NK-92 (cell line): ENCODE measurements around the gene ITGB5.

ENCODE experiments used
- DNase-seq: peaks from one replicate; lab custom pipeline; 2025; ENCODE audit not compliant: unreplicated experiment; lab: John Stamatoyannopoulos, UW

The ITGB5 gene

GRCh38 chr3:124867511-124867910 lies 19.7 kb downstream of the ITGB5 start:
- no peak for DNase-seq

GRCh38 chr3:124862006-124862405 lies 25.2 kb downstream of the ITGB5 start:
- no peak for DNase-seq

- DNase-seq = no peak
Measured at GRCh38 chr3:124861041-124861440, 26.1 kb downstream of the ITGB5 start.

GRCh38 chr3:124860599-124860998 lies 26.6 kb downstream of the ITGB5 start:
- no peak for DNase-seq

GRCh38 chr3:124859025-124859424 lies 28.1 kb downstream of the ITGB5 start:
- no peak for DNase-seq

- DNase-seq = no peak
Measured at GRCh38 chr3:124858275-124858674, 28.9 kb downstream of the ITGB5 start.

GRCh38 chr3:124856677-124857076 lies 30.5 kb downstream of the ITGB5 start:
- DNase-seq = no peak

- no peak for DNase-seq
Measured at GRCh38 chr3:124854009-124854408, 33.2 kb downstream of the ITGB5 start.

GRCh38 chr3:124853446-124853845 lies 33.7 kb downstream of the ITGB5 start:
- no peak for DNase-seq

- no peak for DNase-seq
Measured at GRCh38 chr3:124851905-124852304, 35.3 kb downstream of the ITGB5 start.

- no peak for DNase-seq
Measured at GRCh38 chr3:124851136-124851535, 36.0 kb downstream of the ITGB5 start.

- DNase-seq = no peak
Measured at GRCh38 chr3:124850633-124851032, 36.5 kb downstream of the ITGB5 start.

GRCh38 chr3:124850212-124850611 lies 37.0 kb downstream of the ITGB5 start:
- DNase-seq = no peak

- no peak for DNase-seq
Measured at GRCh38 chr3:124848300-124848699, 38.9 kb downstream of the ITGB5 start.

GRCh38 chr3:124847863-124848262 lies 39.3 kb downstream of the ITGB5 start:
- no peak for DNase-seq

- no peak for DNase-seq
Measured at GRCh38 chr3:124847051-124847450, 40.1 kb downstream of the ITGB5 start.

- no peak for DNase-seq
Measured at GRCh38 chr3:124846189-124846588, 41.0 kb downstream of the ITGB5 start.

- no peak for DNase-seq
Measured at GRCh38 chr3:124845406-124845805, 41.8 kb downstream of the ITGB5 start.

- DNase-seq = no peak
Measured at GRCh38 chr3:124843506-124844177, 43.5 kb downstream of the ITGB5 start.

- no peak for DNase-seq
Measured at GRCh38 chr3:124843047-124843446, 44.1 kb downstream of the ITGB5 start.

- DNase-seq = no peak
Measured at GRCh38 chr3:124841517-124841916, 45.6 kb downstream of the ITGB5 start.

GRCh38 chr3:124840331-124840730 lies 46.8 kb downstream of the ITGB5 start:
- DNase-seq = no peak

- no peak for DNase-seq
Measured at GRCh38 chr3:124839896-124840295, 47.3 kb downstream of the ITGB5 start.
